Iris pigment epithelial cell (primary cell): Measurements from ENCODE around the gene GPC1.
A peak's percentile ranks its signal among the peaks of the same experiment; 100 is the strongest.

Experiments
- DNase-seq: peaks from one replicate; pipeline ENCODE4 v3.0.0-alpha.2; 2011; ENCODE audit warnings: low read depth

Gene GPC1

GRCh38 chr2:240513549-240514287 is 78.3 kb downstream of the GPC1 start:
- peak; percentile 92 for DNase-seq

GRCh38 chr2:240514631-240515030 is 79.2 kb downstream of the GPC1 start:
- DNase-seq: no peak

GRCh38 chr2:240517342-240517741 is 81.9 kb downstream of the GPC1 start:
- no peak for DNase-seq
